Erythroblast (primary cell): ENCODE data around the gene ALAS2.
"Not testable (repeated sequence)": the region's sequence is repeated elsewhere in the genome, so short reads cannot be mapped to it uniquely, and the experiment has no call there.

ENCODE experiments used
- DNase-seq, 2 experiments: peaks; one replicate each; lab custom pipeline; 2025; lab: John Stamatoyannopoulos, UW
- GATA1 ChIP-seq: IDR thresholded peaks from 2 replicates; pipeline ENCODE4 v1.6.1; 2011; ENCODE audit warnings: low read depth, mild to moderate bottlenecking, control low read depth, low read length, moderate library complexity
- POLR2A ChIP-seq: IDR thresholded peaks from 2 replicates; pipeline ENCODE4 v1.6.1; 2011; ENCODE audit warnings: mild to moderate bottlenecking, low read length

Gene ALAS2

GRCh38 chrX:55030271-55031205 is at the start of gene ALAS2:
Gene ALAS2, minus strand, starts transcription at chrX:55030977. Its CDS starts 4,977 bp downstream, at chrX:55026000.
- peak; percentile 79 to 80 for DNase-seq
- TF ChIP-seq POLR2A (peak; percentile 94), GATA1 (no peak)

DNA sequence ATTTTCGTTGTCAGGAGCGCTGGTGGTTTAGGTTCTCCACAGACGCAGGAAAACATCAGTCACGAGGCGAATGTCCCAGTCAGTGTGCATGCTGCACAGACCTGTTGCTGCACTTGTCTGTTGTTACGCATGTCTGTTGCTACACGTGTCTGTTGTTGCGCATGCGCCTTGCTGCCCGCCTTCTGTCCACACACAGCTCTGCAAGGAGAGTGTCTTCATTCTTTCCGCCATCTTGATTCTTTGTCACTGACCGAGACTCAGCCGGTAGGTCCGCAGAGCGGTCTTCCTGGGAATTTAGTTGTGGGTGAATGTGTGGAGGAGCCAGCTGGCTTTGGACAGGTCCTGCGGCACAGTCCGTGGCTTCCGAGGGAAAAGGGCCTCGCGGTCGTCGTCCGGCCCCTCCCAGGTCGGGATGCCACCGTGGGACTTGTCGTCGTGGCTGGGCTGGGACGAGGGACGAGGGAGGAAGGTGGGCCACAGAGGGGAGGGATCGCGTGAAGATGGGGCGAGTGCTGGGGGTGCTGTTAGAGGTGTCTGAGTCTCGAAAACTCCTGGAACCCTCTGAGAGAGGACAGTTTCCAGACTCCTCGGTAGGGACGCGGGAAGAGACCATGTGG is 44.2 kb upstream of the ALAS2 start, which contains the start of gene PAGE2B:
PAGE2B (plus strand) TSS at position 180 of the 617 bp plus-strand sequence. CDS start 1,012 bp downstream, outside the sequence.
- no peak for DNase-seq
- TF ChIP-seq POLR2A (no peak), GATA1 (no peak)

GRCh38 chrX:55072286-55072685 is 41.5 kb upstream of the ALAS2 start:
- TF ChIP-seq GATA1 (no peak), POLR2A (no peak)
- DNase-seq, result no peak

DNA sequence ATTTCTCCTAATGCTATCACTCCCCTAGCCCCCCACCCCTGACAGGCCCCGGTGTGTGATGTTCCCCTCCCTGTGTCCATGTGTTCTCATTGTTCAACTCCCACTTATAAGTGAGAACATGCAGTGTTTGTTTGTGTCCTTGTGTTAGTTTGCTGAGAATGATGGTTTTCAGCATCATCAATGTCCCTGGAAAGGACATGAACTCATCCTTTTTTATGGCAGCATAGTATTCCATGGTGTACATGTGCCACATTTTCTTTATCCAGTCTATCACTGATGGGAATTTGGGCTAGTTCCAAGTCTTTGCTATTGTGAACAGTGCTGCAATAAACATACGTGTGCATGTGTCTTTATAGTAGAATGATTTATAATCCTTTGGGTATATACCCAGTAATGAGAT is 36.4 kb upstream of the ALAS2 start:
- DNase-seq, result not testable (repeated sequence)

DNA sequence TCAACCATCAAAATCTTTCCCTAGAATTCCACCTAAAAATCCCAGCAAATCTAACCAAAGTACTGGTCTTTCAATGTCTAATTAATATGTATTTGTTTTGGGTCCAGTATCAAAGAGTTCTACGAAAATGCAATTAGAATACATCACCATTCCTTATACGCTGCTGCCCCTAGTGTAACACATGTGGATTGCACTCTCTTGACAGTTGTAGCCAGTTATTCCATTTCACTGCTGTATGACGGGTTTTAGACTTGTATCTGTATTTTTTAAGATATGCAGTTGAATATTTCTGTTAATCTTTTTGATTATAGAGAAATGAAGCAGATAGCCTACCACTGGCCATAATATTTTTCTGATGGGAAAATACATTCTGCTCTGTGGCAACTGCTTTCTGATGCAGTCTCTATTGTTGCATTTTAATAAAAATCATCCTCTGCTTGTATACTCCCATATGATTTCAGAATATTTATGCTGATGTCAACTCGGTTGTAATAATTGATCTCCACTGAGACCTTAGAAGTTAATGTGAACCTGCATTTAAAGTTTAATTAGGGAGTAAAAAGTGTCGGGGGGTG is 27.0 kb upstream of the ALAS2 start:
- TF ChIP-seq POLR2A (no peak), GATA1 (no peak)
- DNase-seq, result peak; percentile 71 to 82

DNA sequence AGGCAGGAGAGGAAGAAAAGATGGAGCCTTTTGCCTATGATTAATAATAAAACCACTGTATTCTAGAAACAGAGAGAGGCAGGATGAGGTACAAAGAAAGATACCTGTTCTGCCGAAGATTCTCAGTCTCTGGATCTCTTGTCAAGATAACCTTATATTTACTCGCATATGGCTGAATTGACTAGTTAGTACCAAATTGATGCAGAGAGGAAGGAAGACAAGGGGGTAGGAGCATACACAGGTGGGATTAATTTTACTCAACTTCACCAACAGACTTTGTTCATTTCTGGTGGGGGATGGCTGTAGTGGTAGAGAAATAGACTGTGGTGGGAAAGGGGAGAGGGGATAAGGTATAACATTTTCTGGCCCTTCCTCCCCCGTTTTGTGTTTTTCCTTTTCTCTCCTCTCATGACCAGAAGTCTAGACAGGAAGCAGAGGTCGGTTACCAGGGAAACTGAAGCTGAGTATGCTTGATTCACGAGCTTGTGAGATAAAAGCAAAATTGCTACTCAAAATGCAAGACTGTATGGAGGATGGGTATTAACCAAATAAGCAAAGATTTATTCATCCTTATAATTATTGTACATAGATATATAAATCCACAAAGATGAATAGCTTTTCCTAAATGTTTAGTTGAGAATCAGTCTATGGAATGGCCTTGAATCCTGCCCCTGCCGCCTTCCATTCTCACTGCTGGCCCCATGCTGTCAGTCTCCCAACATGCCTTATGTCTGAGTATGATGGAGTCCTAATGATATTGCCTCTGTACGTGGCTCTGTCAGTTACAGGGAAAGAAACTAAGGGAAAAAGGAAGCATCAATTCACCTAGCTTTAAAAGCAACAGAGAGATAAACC is 26.3 kb upstream of the ALAS2 start:
- TF ChIP-seq POLR2A, result no peak
- TF ChIP-seq GATA1, result no peak

DNA sequence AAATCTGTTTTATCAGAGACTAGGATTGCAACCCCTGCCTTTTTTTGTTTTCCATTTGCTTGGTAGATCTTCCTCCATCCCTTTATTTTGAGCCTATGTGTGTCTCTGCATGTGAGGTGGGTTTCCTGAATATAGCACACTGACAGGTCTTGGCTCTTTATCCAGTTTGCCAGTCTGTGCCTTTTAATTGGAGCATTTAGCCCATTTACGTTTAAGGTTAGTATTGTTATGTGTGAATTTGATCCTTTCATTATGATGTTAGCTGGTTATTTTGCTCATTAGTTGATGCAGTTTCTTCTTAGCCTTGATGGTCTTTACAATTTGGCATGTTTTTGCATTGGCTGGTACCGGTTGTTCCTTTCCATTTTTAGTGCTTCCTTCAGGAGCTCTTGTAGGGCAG is 19.8 kb upstream of the ALAS2 start:
- DNase-seq, result not testable (repeated sequence)

More for the DNA sequence above, 26.3 kb upstream of the ALAS2 start:
- DNase-seq, result peak; percentile 46 to 60

- TF ChIP-seq GATA1 (no peak), POLR2A (no peak)
- no peak for DNase-seq
Measured at GRCh38 chrX:55041514-55041913, 10.7 kb upstream of the ALAS2 start.

GRCh38 chrX:55039471-55039870 is 8.7 kb upstream of the ALAS2 start:
- TF ChIP-seq POLR2A (no peak), GATA1 (no peak)
- no peak for DNase-seq

GRCh38 chrX:55033429-55033828 is 2.7 kb upstream of the ALAS2 start:
- TF ChIP-seq POLR2A (no peak), GATA1 (no peak)
- DNase-seq, result no peak

GRCh38 chrX:55029291-55029690 is 1.5 kb downstream of the ALAS2 start:
- no peak for TF ChIP-seq POLR2A
- no peak for TF ChIP-seq GATA1
- peak; percentile 54 to 75 for DNase-seq

DNA sequence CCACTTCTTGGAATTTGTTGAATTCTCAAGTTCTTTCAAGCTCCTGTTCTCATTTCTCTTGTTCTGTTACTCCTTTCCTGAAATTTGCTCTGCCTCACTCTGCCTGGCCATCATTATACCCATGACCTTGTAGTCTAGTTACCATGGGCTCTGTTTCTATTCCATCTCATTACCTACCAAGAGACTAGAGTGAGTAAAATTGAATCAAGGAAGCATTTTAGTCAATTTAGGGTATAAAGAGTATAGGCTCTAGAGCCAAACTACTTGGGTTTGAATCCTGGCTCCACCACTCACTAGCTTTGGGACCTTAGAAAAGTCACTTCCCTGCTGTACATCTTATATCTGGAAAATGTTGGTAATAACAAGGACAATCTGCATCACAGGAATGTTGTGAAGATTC is 2.2 kb downstream of the ALAS2 start:
- TF ChIP-seq POLR2A, result no peak
- no peak for TF ChIP-seq GATA1
- peak; percentile 55 to 71 for DNase-seq

GRCh38 chrX:55028040-55028439 is 2.7 kb downstream of the ALAS2 start:
- peak; percentile 92 to 97 for DNase-seq
- peak; percentile 88 for TF ChIP-seq POLR2A
- peak; percentile 44 for TF ChIP-seq GATA1
